ENCODE measurements around the gene TOMM70.
"Not testable (repeated sequence)": the region's sequence is repeated elsewhere in the genome, so short reads cannot be mapped to it uniquely, and the experiment has no call there.

TOMM70 gene

GRCh38 chr3:100400780-100401673 is at the start of gene TOMM70, which contains the start of gene LNP1:
Gene TOMM70 (minus strand): TSS chr3:100401089. CDS start chr3:100400949, 140 bp downstream.
Gene LNP1 (plus strand): TSS chr3:100401539. CDS start chr3:100429730, 28,191 bp downstream.
- DNase-seq (ENCODE audit: low read depth): peak; percentile 96

- DNase-seq (ENCODE audit: low read depth): no peak
These were observed 48.3 kb upstream of the TOMM70 start for GRCh38 chr3:100449214-100449613.

GRCh38 chr3:100448079-100448478 is 47.2 kb upstream of the TOMM70 start:
- no peak for DNase-seq (ENCODE audit: low read depth)

GRCh38 chr3:100447067-100447466 is 46.2 kb upstream of the TOMM70 start:
- DNase-seq (ENCODE audit: low read depth): not testable (repeated sequence)

GRCh38 chr3:100443690-100444089 is 42.8 kb upstream of the TOMM70 start:
- no peak for DNase-seq (ENCODE audit: low read depth)

GRCh38 chr3:100440895-100441294 is 40.0 kb upstream of the TOMM70 start:
- no peak for DNase-seq (ENCODE audit: low read depth)

GRCh38 chr3:100438623-100438974 is 37.7 kb upstream of the TOMM70 start:
- DNase-seq (ENCODE audit: low read depth): no peak

- no peak for DNase-seq (ENCODE audit: low read depth)
These were observed 37.1 kb upstream of the TOMM70 start for GRCh38 chr3:100437721-100438622.

GRCh38 chr3:100436951-100437350 is 36.1 kb upstream of the TOMM70 start:
- DNase-seq (ENCODE audit: low read depth): no peak

- DNase-seq (ENCODE audit: low read depth): no peak
These were observed 28.4 kb upstream of the TOMM70 start for GRCh38 chr3:100429187-100429716.

- DNase-seq (ENCODE audit: low read depth): no peak
These were observed 26.8 kb upstream of the TOMM70 start for GRCh38 chr3:100427699-100428098.

GRCh38 chr3:100426067-100426682 is 25.3 kb upstream of the TOMM70 start:
- DNase-seq (ENCODE audit: low read depth): no peak

- DNase-seq (ENCODE audit: low read depth): no peak
These were observed 24.4 kb upstream of the TOMM70 start for GRCh38 chr3:100425316-100425715.

GRCh38 chr3:100424261-100424660 is 23.4 kb upstream of the TOMM70 start:
- no peak for DNase-seq (ENCODE audit: low read depth)

GRCh38 chr3:100423611-100424010 is 22.7 kb upstream of the TOMM70 start:
- DNase-seq (ENCODE audit: low read depth): no peak

- DNase-seq (ENCODE audit: low read depth): no peak
These were observed 20.0 kb upstream of the TOMM70 start for GRCh38 chr3:100420885-100421284.

- DNase-seq (ENCODE audit: low read depth): no peak
These were observed 18.5 kb upstream of the TOMM70 start for GRCh38 chr3:100419406-100419805.

GRCh38 chr3:100416863-100417262 is 16.0 kb upstream of the TOMM70 start:
- no peak for DNase-seq (ENCODE audit: low read depth)

- DNase-seq (ENCODE audit: low read depth): no peak
These were observed 15.3 kb upstream of the TOMM70 start for GRCh38 chr3:100416176-100416575.

GRCh38 chr3:100413613-100414012 is 12.7 kb upstream of the TOMM70 start:
- no peak for DNase-seq (ENCODE audit: low read depth)

- no peak for DNase-seq (ENCODE audit: low read depth)
These were observed 12.2 kb upstream of the TOMM70 start for GRCh38 chr3:100412912-100413590.

All from fibroblast of gingiva (primary cell).